ENCODE measurements around the gene ELF2. TPM values are rescaled to one million over a fixed set of nuclear protein-coding genes. Genes with fewer than 3 reads are reported as not detected.

The ELF2 gene
- total and polyA plus RNA-seq, 2 experiments from 2014 or later: 33.1 to 46.9 TPM

DNA sequence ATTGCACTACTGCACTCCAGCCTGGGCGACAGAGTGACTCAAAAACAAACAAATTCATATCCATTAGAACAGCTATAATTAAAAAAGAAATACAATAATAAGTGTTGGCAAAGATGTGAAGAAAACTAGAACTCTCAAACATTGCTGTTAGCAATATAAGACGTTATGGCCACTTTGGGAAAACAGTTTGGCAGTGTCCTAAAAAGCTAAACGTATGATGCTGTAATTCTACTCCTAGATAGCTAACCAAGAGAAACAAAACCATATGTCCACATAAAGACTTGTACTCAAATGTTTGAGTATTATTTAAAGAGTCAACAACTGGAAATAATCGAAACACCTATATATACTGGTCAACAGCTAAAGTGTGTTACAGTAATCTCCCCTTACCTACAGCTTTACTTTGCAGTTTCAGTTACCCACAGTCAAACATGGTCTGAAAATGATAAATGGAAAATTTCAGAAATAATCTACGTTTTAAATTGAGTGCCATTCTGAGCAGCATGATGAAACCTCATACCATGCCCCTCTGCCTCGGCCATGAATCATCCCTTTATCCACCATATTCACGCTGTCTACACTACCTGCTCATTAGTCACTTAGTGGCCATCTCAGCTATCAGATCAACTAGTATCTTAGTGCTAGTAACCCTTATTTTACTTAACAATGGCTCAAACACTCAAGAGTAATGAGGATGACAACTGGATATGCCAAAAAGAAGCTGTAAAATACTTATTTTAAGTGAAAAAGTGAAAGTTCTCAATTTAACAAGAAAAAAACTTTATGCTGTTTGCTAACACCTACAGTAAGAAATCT, 4.9 kb downstream of the ELF2 start:
- Histone ChIP-seq H3K4me1 (ENCODE audit: insufficient read depth) (peaks cover 8% of the 10 kb centered on the region), H3K9me2 (replicated peaks; ENCODE audit: insufficient read depth) (no peaks in the 10 kb centered on the region), H3K27ac (no peak overlapping the region), H2AFZ (no peak overlapping the region), H3K36me3 (replicated peaks; ENCODE audit: insufficient read depth, low read depth) (no peaks in the 10 kb centered on the region), H3K9me3 (ENCODE audit: low read depth) (no peaks in the 10 kb centered on the region), H3K4me2 (no peak overlapping the region), H3K27me3 (no peaks in the 10 kb centered on the region), H4K20me1 (ENCODE audit: insufficient read depth, poor library complexity, severe bottlenecking) (peaks cover 31% of the 10 kb centered on the region), H3K4me3 (no peak overlapping the region), H3K79me2 (peaks cover 83% of the 10 kb centered on the region)
- no peak for DNase-seq (ENCODE audit: low spot score)
- WGBS (ENCODE audit: low lambda C conversion rate, missing lambda C conversion rate): 46% methylated on average over 7 of the region's 7 CpGs
- TF ChIP-seq, protein P1, sequence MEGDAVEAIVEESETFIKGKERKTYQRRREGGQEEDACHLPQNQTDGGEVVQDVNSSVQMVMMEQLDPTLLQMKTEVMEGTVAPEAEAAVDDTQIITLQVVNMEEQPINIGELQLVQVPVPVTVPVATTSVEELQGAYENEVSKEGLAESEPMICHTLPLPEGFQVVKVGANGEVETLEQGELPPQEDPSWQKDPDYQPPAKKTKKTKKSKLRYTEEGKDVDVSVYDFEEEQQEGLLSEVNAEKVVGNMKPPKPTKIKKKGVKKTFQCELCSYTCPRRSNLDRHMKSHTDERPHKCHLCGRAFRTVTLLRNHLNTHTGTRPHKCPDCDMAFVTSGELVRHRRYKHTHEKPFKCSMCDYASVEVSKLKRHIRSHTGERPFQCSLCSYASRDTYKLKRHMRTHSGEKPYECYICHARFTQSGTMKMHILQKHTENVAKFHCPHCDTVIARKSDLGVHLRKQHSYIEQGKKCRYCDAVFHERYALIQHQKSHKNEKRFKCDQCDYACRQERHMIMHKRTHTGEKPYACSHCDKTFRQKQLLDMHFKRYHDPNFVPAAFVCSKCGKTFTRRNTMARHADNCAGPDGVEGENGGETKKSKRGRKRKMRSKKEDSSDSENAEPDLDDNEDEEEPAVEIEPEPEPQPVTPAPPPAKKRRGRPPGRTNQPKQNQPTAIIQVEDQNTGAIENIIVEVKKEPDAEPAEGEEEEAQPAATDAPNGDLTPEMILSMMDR (IDR thresholded peaks at IDR 0.05; ENCODE audit: poor library complexity): no peak
- TF ChIP-seq EZH2phosphoT487 (IDR thresholded peaks at IDR 0.05; ENCODE audit: low read depth, severe bottlenecking, unreplicated experiment) (no peak), EZH2 (IDR thresholded peaks at IDR 0.05; ENCODE audit: borderline replicate concordance) (no peak)

DNA sequence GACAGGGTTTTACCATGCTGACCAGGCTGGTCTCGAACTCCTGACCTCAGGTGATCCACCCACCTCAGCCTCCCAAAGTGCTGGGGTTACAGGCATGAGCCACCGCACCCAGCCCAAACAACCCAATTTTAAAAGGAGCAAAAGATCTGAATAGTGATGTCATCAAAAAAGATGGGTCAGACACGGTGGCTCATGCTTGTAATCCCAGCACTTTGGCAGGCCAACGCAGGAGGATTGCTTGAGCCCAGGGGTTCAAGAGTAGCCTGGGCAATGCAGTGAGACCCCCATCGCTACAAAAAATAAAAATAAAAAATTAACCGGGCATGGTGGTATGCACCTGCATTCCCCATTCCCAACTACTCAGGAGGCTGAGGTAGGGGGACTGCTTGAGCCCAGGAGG, 6.1 kb downstream of the ELF2 start:
- Histone ChIP-seq H3K9me3 (ENCODE audit: low read depth) (no peaks in the 10 kb centered on the region), H3K36me3 (replicated peaks; ENCODE audit: insufficient read depth, low read depth) (no peaks in the 10 kb centered on the region), H3K27me3 (no peaks in the 10 kb centered on the region), H3K4me1 (ENCODE audit: insufficient read depth) (peaks cover 8% of the 10 kb centered on the region), H2AFZ (no peak overlapping the region), H3K9me2 (replicated peaks; ENCODE audit: insufficient read depth) (no peaks in the 10 kb centered on the region), H3K4me2 (no peak overlapping the region), H3K27ac (no peak overlapping the region), H3K4me3 (no peak overlapping the region), H4K20me1 (ENCODE audit: insufficient read depth, poor library complexity, severe bottlenecking) (peaks cover 32% of the 10 kb centered on the region), H3K79me2 (peaks cover 94% of the 10 kb centered on the region)
- 92% methylated on average over 6 of the region's 6 CpGs for WGBS (ENCODE audit: low lambda C conversion rate, missing lambda C conversion rate)
- TF ChIP-seq EZH2 (IDR thresholded peaks at IDR 0.05; ENCODE audit: borderline replicate concordance): no peak
- TF ChIP-seq EZH2phosphoT487 (IDR thresholded peaks at IDR 0.05; ENCODE audit: low read depth, severe bottlenecking, unreplicated experiment): no peak
- TF ChIP-seq, protein P1 (IDR thresholded peaks at IDR 0.05; ENCODE audit: poor library complexity): no peak
- no peak for DNase-seq (ENCODE audit: low spot score)

DNA sequence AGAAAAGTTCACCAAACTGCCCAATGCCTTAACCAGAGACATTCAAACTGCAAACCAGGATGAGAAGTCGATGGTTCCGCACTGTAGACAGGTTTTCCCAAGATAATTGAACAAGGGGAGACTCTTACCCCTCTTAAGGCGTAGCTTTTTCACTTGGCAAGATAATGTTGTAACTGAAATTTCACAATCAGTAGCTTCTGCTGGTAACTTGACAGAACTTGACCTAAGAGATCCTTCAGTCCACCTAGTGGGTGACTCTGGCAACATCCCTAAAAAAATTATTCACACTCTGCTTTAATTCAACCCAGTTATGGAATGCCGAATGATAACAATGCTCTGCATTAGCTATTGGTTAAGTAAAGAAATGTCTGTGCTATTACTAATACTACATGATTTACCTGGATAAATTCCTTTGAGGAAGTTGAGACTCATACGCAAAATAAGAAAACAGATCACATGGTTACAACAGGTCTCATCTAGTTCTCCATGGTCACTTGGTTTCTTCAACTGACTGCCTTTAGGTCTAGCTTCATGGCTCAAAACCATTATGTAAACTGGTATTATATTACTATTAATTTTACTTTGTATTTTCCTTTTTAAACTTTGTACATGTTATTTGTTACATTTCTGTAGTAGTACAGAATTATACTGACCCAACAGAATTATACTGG, 9.1 kb downstream of the ELF2 start:
- no peaks in the 10 kb centered on the region for H3K9me3 ChIP-seq (ENCODE audit: low read depth)
- no peak overlapping the region for H3K4me3 ChIP-seq
- H3K9me2 ChIP-seq (replicated peaks; ENCODE audit: insufficient read depth): no peaks in the 10 kb centered on the region
- H3K4me2 ChIP-seq: no peak overlapping the region
- H3K27ac ChIP-seq: no peak overlapping the region
- WGBS (ENCODE audit: low lambda C conversion rate, missing lambda C conversion rate): 78% methylated on average over 5 of the region's 5 CpGs
- peaks cover 17% of the 10 kb centered on the region for H4K20me1 ChIP-seq (ENCODE audit: insufficient read depth, poor library complexity, severe bottlenecking)
- peak; percentile 54 for DNase-seq (ENCODE audit: low spot score)
- no peaks in the 10 kb centered on the region for H3K27me3 ChIP-seq
- H3K79me2 ChIP-seq: peaks cover 88% of the 10 kb centered on the region
- no peaks in the 10 kb centered on the region for H3K4me1 ChIP-seq (ENCODE audit: insufficient read depth)
- H3K36me3 ChIP-seq (replicated peaks; ENCODE audit: insufficient read depth, low read depth): no peaks in the 10 kb centered on the region
- TF ChIP-seq, protein P1 (IDR thresholded peaks at IDR 0.05; ENCODE audit: poor library complexity): peak; percentile 51
- TF ChIP-seq EZH2 (IDR thresholded peaks at IDR 0.05; ENCODE audit: borderline replicate concordance): no peak
- no peak overlapping the region for H2AFZ ChIP-seq

Data from hepatocyte (in vitro differentiated cells).